GM19463 (cell line): ENCODE results near the gene ADGRA3.

Experiments used
- ATAC-seq: cut with Tn5 transposase; IDR thresholded peaks from one replicate; pipeline ENCODE4 v1.9.1; 2021; ENCODE audit warnings: mild to moderate bottlenecking, moderate library complexity; ENCODE audit not compliant: unreplicated experiment

Gene ADGRA3

GRCh38 chr4:22510750-22511149 lies 5.1 kb downstream of the ADGRA3 start:
- ATAC-seq, result no peak

GRCh38 chr4:22508376-22508775 lies 7.5 kb downstream of the ADGRA3 start:
- ATAC-seq, result no peak

- no peak for ATAC-seq
Measured at GRCh38 chr4:22504922-22505321, 10.9 kb downstream of the ADGRA3 start.

- ATAC-seq, result no peak
Measured at GRCh38 chr4:22504447-22504846, 11.4 kb downstream of the ADGRA3 start.

GRCh38 chr4:22502895-22503814 lies 12.7 kb downstream of the ADGRA3 start:
- no peak for ATAC-seq

GRCh38 chr4:22501715-22502095 lies 14.2 kb downstream of the ADGRA3 start:
- ATAC-seq, result no peak

- peak; percentile 79 for ATAC-seq
Measured at GRCh38 chr4:22500831-22501714, 14.8 kb downstream of the ADGRA3 start.

- no peak for ATAC-seq
Measured at GRCh38 chr4:22500128-22500611, 15.7 kb downstream of the ADGRA3 start.

GRCh38 chr4:22498866-22499265 lies 17.0 kb downstream of the ADGRA3 start:
- ATAC-seq, result no peak

GRCh38 chr4:22496165-22496813 lies 19.6 kb downstream of the ADGRA3 start:
- no peak for ATAC-seq

GRCh38 chr4:22493523-22493922 lies 22.3 kb downstream of the ADGRA3 start:
- ATAC-seq, result no peak

- ATAC-seq, result no peak
Measured at GRCh38 chr4:22492987-22493386, 22.9 kb downstream of the ADGRA3 start.

- no peak for ATAC-seq
Measured at GRCh38 chr4:22491939-22492338, 23.9 kb downstream of the ADGRA3 start.

GRCh38 chr4:22490718-22491315 lies 25.0 kb downstream of the ADGRA3 start:
- ATAC-seq, result peak; percentile 28

GRCh38 chr4:22488106-22488505 lies 27.8 kb downstream of the ADGRA3 start:
- ATAC-seq, result no peak

- no peak for ATAC-seq
Measured at GRCh38 chr4:22487328-22487727, 28.5 kb downstream of the ADGRA3 start.

- no peak for ATAC-seq
Measured at GRCh38 chr4:22486276-22486675, 29.6 kb downstream of the ADGRA3 start.

- ATAC-seq, result no peak
Measured at GRCh38 chr4:22485737-22486136, 30.1 kb downstream of the ADGRA3 start.

- ATAC-seq, result peak; percentile 56
Measured at GRCh38 chr4:22483551-22483981, 32.3 kb downstream of the ADGRA3 start.

GRCh38 chr4:22482250-22483127 lies 33.4 kb downstream of the ADGRA3 start:
- no peak for ATAC-seq
